Measurements from ENCODE around the gene PRICKLE3.
A peak's percentile ranks its signal among the peaks of the same experiment; 100 is the strongest.

Gene PRICKLE3, protein sequence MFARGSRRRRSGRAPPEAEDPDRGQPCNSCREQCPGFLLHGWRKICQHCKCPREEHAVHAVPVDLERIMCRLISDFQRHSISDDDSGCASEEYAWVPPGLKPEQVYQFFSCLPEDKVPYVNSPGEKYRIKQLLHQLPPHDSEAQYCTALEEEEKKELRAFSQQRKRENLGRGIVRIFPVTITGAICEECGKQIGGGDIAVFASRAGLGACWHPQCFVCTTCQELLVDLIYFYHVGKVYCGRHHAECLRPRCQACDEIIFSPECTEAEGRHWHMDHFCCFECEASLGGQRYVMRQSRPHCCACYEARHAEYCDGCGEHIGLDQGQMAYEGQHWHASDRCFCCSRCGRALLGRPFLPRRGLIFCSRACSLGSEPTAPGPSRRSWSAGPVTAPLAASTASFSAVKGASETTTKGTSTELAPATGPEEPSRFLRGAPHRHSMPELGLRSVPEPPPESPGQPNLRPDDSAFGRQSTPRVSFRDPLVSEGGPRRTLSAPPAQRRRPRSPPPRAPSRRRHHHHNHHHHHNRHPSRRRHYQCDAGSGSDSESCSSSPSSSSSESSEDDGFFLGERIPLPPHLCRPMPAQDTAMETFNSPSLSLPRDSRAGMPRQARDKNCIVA
- 7.7 to 9.3 (median 8.5) reads per million in 3 experiments for total RNA-seq

DNA sequence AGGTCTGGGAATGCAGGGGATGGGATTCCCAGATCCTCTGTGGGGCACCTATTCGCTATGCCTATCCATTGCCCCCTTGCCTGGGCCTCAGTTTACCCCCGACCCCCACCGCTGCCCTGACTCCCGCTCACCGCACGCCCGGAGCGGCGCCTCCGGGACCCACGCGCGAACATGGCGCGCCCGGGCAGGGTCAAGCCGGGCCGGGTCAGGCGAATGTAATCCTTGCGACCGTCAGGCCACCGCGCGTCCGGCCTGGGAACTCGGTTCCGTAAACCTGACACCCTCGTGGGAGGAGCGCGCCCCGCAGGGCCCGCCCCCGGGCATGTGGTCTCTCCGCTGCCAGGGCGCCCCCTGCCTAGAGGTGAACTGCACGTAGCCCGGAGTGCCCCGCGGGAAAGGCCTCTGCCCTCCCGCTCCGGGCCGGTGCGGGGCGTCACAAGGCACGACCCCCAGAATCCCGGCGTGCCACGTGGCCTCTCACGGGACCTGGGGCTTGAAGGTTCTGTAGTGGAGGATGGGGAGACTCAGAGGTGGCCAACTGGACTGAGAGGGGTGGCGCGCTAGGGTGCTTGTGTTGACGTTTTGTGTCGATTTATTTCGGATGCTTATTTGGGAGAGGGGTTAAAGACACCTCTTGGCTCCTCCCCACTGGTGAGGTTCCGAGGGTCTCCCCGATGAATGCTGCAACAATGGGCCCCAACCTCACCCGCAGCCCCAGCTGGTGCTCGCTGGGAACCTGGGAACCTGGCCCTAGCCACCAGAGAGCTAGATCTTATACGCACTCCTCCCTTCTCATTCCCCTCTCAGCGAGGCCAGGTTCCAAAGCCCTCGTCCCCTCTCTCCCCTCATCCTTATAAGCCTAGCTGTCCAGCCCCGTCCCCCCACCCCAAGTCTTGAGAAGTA, at the start of gene PRICKLE3:
TSS of gene PRICKLE3 (minus strand) at position 249 of the 903 bp plus-strand sequence. CDS start at position 173, 76 bp downstream.
- peak; percentile 61 for DNase-seq

DNA sequence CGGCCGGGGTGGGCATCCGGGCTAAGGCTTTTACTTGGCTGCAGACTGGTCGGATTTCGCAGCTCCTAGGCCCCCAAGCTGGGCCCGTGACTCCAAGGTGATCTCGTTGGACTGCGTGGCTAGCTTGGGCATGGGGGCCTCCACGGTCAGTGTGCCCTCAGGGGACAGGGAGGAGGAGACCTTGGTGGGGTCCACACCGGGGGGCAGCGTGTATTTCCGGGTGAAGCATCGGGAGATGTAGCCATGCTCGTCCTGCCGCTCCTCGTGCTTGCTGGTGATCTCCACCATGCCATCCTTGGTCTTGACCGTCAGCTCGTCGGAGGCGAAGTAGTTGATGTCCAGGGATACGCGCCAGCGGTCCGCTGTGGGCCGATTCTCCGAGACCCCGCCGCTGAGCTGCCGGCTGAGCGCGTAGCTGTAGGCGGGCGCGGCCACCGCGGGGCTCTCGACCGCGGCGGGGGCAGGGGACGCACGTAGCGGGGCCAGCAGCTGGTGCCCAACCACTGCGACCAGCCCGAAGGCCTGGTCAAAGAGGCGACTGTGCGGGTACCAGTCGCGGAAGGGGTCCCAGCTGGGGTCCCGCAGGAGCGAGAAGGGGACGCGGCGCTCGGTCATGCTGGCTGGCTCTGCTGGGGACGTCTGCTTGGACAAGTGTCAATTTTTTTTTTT, 47.8 kb upstream of the PRICKLE3 start:
- DNase-seq = no peak

DNA sequence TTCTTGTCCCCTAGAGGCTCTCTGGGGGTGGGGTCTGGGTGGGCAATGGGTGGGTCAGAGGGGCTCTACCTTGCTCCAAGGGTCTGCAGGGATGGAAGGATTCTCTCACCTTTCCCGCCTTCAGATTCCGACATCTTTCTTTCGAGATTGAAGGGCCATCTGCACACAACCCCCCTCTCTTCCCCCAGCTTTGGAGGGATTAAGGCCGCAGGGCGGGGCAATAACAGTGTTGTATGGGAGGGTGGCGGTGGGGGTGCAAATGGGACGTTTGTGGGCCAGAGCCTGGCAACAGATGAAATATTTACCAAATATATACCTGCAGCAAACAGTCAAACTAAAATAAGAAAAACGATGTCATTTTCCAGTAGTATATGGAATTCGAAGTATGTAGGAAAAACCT, 47.0 kb upstream of the PRICKLE3 start, which contains the start of gene CACNA1F:
TSS of gene CACNA1F (minus strand) at position 165 of the 400 bp plus-strand sequence. CDS start at position 134, 31 bp downstream.
- DNase-seq = no peak

DNA sequence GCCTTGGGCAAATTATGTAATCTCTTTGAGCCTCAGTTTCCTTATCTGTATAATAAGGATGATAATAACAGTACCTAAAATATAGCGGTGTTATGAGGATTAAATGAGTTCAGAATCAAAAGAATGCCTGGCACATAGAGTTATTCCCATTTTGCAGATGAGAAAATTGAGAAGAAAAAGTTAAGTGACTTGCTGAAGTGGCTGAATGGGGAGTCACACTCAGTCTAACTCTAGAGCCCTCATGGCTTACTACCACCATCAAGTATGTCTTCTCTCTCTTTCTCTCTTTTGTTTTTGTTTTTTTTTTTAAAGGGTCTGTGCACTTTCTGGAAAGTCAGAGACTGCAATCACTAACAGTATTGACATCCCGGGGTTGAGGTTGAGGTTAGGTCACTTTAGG, 46.4 kb upstream of the PRICKLE3 start:
- DNase-seq = no peak

DNA sequence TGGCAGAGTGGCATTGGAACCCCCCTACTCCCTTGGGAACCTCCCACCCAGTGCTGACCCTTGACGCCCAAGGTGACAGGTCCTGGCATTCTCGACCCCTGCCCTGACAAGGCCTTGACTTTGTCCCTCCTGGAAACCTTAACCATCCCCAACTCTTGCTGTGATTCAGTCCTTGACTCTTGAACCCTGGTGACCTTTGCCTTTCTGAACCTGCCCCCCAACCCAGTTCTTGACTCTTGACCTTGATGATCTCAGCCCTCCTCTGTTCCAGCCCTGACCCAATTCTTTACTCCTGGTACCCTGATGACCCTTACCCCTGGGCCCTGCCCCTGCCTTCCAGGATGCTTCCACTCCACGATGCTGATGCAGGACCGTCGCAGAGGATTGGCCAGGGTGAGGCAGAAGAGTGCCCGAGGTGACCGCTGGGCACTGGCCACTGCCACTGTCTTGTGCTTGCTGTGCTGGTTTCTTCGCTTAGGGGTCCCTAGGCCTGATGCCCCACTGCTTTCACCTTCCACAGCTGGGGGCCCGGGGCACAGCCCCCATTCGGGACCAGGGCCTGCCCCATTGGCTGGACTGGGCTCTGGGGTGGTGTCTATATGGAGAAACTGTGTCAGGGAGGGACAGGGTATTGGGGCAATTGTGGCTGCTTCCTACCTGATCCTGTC, 45.3 kb upstream of the PRICKLE3 start:
- no peak for DNase-seq

DNA sequence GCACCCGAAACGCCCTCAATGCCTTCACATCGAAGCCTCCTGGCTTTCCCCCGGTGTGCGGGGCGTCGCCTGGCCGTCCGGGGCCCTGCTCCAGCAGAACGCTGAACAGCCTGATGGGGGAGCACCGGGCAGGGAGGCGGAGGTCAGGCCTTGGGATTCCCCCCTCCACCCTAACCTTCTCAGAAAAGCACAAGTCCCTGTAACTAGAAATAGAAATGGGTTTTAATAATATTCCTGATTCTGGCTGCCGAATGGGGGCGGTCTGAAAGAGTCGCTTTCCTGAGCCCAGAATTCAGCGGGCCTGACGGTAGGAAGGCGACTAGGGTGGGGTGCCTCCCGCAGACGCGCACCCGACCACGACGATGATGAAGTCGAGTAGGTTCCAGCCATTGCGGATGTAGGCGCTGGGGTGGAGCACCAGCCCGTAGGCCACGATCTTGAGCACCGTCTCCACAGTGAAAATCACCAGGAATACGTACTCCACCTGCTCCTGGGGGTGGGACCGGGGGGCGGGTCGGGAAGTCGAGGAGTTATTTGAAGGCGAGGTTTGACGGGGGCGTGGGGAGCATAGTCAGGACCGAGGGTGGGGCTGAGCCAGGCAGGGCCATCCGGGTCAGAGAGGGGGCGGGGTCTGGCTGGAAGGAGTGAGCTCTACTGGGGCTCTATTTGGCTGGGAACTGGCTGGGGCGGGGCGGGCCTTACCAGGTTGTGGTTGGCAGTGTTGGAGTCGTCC, 44.5 kb upstream of the PRICKLE3 start:
- peak; percentile 37 for DNase-seq

DNA sequence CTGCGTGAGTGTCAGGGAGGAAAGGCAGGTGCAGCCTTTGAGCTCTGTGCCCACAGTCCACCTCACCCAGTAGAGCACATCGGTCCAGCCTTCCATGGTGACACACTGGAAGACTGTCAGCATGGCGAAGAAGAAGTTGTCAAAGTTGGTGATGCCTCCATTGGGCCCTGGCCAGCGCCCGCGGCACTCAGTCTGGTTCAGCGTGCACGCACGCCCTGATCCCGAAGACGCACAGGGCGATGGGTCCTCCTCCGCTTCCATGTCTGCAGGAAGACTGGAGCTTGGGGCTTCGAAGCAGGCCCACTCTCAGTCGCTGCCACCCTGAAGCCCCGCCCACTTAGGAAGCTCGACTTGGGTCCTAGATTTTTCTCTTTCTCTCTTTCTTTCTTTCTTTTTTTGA, 42.0 kb upstream of the PRICKLE3 start:
- no peak for DNase-seq

DNA sequence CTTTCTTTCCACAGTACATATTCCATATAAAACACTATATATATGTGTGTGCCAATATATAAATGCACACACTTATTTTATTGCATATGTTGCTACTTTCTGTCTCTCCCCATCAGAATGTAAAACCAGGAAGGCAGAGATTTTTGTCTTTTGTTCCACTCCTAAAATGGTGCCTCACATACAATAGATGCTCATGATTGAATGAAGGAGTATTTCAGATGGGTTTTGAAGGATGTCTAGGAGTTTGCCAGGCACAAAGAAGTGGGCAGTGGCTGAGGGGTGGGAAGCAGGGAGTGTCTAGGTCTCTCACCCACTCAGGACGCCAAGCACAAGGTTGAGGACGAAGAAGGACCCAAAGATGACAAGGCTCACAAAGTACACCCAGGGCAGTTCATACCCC, 41.6 kb upstream of the PRICKLE3 start:
- DNase-seq = no peak

DNA sequence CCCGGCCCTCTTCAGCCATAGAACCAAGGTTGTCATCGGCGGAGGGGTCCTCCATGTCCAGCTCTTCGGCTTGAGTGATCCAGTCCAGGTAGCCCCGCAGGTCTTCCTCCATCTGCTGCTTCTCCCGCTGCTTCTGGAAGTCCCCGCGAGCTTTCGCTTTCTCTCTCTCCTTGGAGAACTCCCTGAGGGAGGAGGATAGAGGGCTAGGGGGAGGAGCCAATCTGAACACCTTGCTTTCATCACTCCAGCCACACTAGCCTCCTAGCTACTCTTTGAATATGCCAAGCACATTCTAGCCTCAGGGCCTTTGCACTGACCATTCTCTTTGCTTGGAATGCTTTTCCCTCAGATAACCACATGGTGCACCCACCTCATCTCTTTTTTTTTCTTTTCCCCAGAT, 40.8 kb upstream of the PRICKLE3 start:
- DNase-seq = no peak

DNA sequence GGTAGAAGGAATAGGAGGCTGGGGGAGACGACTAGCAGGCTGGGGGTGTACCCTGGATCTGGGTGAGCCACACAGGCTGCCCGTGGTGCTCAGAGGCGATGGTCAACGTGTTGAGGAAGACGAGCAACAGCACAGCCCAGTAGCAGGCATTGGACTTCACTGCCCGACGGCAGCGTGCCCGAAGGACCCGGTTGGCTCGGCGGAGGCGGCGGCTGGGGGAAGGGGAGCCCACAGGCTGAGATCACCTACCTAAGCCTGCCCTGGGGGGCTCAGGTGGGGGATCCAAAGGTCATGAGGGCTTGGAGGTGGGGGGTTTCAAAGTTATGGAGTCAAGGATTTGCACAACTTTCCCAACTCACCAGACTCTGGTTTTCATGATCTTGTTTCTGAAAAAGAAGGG, 39.7 kb upstream of the PRICKLE3 start:
- no peak for DNase-seq

DNA sequence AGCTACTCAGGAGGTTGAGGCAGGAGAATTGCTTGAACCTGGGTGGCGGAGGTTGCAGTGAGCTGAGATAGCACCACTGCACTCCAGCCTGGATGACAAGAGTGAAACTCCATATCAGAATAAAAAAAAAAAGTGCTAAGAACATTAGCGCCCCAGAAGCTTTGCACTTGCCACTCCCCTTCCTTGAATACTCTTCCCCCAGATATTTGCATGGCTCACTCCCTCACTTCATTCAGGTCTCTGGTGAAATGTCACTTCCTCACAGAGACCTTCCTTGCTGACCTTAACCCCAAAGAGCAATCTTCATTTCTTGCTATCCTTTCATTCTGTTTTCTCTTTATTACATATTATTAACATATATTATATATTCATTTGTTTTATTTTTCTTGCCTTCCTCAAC, 35.7 kb upstream of the PRICKLE3 start:
- no peak for DNase-seq

DNA sequence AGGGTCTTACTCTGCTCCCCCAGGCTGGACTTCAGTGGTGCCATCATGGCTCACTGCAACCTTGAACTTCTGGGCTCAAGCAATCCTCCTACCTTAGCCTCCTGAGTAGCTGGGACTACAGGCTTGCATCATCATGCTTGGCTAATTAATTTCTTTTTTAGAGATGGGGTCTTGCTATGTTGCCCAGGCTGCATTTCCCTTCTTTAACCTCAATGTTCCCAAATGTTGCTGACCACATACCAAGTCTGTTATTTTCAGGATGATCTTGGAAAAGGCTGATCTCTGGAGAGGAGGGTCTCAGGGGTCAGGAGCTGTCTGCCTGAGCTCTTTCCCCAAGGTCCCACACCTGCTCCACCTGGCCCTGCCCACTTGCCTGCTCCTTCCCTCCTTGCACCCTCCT, 33.9 kb upstream of the PRICKLE3 start:
- no peak for DNase-seq

DNA sequence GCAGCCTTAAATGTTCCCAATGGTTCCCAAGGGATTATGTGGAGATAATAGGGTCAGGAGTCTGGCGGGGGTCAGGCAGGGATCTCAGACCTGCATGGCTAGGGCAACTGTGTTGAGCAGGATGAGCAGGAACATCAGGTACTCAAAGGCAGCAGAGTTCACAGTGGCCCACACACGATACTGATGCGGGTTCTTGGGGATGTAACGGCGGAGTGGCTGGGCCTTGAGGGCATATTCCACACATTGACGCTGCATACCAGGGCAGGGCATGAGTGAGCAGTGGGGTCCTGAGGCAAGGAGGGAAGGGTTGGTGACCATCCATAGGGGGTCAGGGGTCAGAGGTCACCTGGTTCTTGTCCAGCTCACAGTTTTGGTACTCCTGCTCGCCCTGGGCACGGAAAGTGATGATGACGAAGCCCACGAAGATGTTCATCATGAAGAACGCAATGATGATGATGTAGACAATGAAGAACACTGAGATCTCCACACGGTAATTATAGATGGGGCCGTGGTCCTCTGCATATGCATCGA, 28.9 kb upstream of the PRICKLE3 start:
- no peak for DNase-seq

DNA sequence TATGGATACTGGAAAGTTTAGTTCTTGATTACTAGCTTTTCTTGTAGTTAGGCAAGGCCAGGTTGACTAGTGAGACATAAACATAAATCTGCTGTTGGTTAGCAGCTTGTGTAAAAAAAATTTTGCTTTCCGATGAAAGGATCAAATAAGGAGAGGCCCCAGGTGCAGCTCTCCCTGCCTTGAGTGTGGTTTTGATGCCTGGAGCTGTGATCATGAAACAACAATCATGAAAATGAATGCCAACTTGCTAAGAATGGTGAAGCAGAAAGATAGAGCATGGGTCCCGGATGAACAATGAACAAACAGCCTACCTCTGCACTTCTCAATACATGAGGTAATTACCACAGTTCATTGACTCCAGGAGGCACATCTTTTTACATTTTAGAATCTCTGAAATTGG, 28.2 kb upstream of the PRICKLE3 start:
- DNase-seq = no peak

DNA sequence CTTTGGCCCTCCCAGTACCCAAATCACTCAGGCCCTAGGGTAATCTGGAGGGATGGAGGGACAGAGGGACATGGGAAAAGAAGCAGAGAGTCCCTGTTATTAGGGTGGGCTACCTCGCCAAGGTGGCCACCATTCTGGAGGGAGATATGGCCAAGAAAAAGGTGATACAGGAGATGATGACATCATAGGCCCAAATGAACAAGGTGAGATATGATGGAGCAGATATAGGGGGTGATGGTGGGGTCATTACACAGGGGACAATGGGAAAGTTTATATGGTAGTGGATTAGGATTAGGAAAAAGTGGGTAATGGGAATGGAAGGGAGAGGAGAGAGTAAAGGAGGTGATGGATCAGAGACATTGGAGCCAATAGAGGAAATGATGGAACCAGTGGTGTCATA, 26.7 kb upstream of the PRICKLE3 start:
- DNase-seq = no peak

DNA sequence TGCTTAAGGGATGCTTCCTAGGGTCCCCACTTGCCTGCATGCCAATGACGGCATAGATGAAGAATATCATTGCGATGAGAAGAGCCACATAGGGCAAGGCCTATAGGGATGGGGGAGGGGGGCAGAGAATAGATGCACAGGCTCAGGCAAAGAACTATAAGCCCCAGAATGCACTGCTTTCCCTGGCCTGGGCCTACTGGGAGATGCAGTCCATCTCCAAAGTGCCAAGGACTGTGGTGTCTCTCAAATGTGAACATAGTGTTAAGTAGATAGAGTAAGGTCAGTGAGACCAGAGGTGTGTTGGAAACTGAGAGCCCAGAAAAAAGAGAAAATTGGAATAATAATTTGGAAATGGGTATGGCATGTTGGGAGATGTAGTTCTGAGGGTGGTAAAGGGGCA, 26.0 kb upstream of the PRICKLE3 start:
- no peak for DNase-seq

DNA sequence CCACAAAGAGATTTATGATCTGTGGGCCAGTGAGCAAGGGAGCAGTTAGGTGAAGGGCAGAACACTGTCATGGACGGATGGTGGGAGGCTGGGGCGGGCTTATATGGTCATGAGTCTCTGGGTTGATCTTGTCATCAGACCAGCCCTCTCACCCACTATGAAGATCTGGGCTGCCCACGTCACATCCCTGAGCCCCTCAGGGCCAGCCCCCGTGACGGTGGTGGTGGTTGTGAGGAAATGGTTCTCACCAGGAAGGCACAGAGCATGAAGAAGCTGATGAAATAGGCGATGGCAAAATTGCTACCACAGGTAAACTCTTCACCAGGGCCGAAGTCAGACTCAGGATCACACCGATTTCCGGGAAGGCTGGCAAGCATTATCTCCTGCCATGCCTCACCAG, 24.9 kb upstream of the PRICKLE3 start:
- DNase-seq = no peak

DNA sequence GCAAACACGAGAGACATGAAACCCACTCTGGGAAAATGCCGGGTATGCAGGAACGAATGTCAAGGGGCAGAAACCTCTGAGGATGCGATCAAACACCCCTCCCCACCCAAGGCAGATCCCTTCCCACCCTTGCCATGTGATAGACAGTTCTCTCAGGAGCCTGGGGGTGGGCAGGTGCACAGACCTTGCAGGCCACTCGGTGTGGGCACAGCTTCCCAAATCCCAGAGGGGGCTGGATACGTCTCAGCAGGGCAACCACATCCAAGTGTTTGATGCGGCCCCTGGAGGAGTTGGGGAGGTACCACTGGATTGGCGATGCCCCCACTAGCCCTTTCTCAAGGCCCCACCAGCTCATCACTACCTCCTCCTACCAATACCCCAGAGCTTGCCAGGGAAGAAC, 24.2 kb upstream of the PRICKLE3 start:
- DNase-seq = no peak

DNA sequence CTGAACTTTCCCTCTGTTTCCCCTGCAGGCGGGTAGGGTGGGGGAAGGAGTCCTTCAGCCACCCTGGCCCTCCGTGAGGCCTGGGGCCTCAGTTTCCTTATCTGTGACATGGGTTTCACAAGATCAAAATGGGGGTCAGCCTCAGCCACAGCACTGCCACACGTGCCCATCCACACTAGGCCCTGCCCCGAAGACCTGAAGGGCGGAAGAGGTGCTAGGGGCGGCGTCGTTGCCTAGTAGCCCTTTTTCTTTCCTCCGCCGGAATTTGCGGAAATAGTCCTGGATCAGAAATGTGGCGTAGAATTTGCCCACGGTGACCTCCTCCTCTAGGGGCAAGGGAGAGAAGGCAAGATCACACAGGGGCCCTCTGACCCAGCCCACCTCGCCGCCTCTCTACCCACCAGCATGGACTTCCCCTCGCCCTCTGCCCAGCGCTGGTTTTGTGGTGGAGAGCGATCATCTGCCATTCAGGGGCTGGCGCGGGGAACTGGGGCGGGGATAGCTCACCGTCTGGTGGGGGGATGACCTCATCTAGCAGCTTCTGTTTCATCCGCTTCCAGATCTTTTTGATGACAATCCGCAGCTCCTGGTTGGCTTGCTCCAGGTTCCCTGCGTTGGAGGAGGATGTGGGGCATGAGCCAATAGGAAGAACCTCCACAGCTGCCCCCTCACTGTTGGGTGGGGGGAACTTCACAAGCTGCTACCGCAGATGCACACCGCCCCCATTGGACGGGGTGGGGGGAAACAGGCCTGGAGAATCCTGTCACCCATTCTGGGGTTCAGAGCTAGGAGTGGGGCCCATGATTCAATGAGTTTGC, 23.5 kb upstream of the PRICKLE3 start:
- DNase-seq = no peak

DNA sequence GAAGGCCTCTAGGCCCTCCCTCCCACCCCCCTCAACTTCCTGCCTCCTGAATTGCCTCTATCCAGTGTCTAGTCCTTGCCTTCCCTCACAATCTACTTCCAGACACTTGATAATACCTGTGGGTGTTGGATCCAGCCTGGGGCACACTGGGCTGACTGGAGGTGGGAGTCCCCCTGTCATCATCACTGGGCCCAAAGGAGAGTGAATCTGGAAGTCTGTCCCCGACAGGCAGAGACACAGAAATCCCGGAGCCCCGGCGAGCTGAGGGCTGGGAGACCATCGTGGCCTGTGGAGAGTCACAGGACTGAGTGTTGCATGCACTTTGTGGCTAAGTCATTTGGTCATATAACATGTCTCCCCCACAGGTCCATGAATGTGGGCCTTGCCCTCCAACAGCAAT, 22.2 kb upstream of the PRICKLE3 start:
- no peak for DNase-seq
